Lung (tissue), 12 donors: Measurements from ENCODE around the gene FLT1. TPM values are rescaled to one million over a fixed set of nuclear protein-coding genes. Genes with fewer than 3 reads are reported as not detected.

Experiments
- ATAC-seq: fragments of 200-7000 bp; cut with Tn5 transposase; one replicate; pipeline ENCODE4 v1.9.1; 2020; ENCODE audit warnings: moderate number of reproducible peaks; ENCODE audit not compliant: insufficient read depth, low FRiP score
- DNase-seq, 3 donors: peaks; one replicate each; pipeline ENCODE4 v3.0.0-alpha.2; 2013 to 2017
- H3K27ac ChIP-seq, 2 donors: one replicate each; pipeline ENCODE4 v1.5.1; 2013; ENCODE audit warnings: mild to moderate bottlenecking in 2 of 2, moderate library complexity in 2 of 2, control low read depth in 1 of 2, inconsistent platforms in 1 of 2, low read depth in 1 of 2, low read length in 1 of 2
- H3K27me3 ChIP-seq, 3 donors: one replicate each; pipeline ENCODE4 v1.5.1; 2013; ENCODE audit warnings: low read length in 2 of 3; ENCODE audit not compliant: control insufficient read depth in 3 of 3, insufficient read depth in 3 of 3
- H3K36me3 ChIP-seq, 4 donors: one replicate each; pipeline ENCODE4 v1.5.1; 2013; ENCODE audit warnings: low read length in 4 of 4, mild to moderate bottlenecking in 1 of 4, moderate library complexity in 1 of 4; ENCODE audit not compliant: control insufficient read depth in 4 of 4, insufficient read depth in 4 of 4
- H3K4me1 ChIP-seq, 5 donors: one replicate each; pipeline ENCODE4 v1.5.1; 2013; ENCODE audit warnings: low read length in 5 of 5, mild to moderate bottlenecking in 2 of 5, moderate library complexity in 1 of 5; ENCODE audit not compliant: control insufficient read depth in 5 of 5, insufficient read depth in 5 of 5
- H3K4me3 ChIP-seq: one replicate; pipeline ENCODE4 v1.5.1; 2013; ENCODE audit warnings: mild to moderate bottlenecking, control low read depth, moderate library complexity
- H3K9ac ChIP-seq, 2 donors: one replicate each; pipeline ENCODE4 v1.5.1; 2013; ENCODE audit warnings: low read length in 2 of 2, control low read depth in 1 of 2; ENCODE audit not compliant: insufficient read depth in 1 of 2
- H3K9me3 ChIP-seq, 4 donors: one replicate each; pipeline ENCODE4 v1.5.1; 2013; ENCODE audit warnings: low read length in 3 of 4, mild to moderate bottlenecking in 1 of 4, moderate library complexity in 1 of 4; ENCODE audit not compliant: control insufficient read depth in 4 of 4, insufficient read depth in 3 of 4
- WGBS, 2 donors: extraction: QIAGEN DNeasy Blood & Tissue Kit; methylation state at CpG; one replicate each; pipeline ENCODE4 v1.1.7; 2013; 5-methylcytosine and 5-hydroxymethylcytosine counted together
- polyA plus RNA-seq, 2 donors: library from polyadenylated mRNA; stranded (reverse); fragments of 200-250 nt; gene quantifications; one replicate each; pipeline ENCODE4 v1.2.1, GENCODE V29; 2013
- total RNA-seq, 2 donors: library from RNA; depleted of rRNA in 1 of 2; stranded (reverse); fragments of >200 nt in 1 of 2; gene quantifications; one replicate each; pipeline ENCODE4 v1.2.1, GENCODE V29; 2014 to 2021
- TF ChIP-seq, protein P1 (sequence below): IDR thresholded peaks from 2 replicates; pipeline ENCODE4 v1.5.1; 2012; ENCODE audit warnings: mild to moderate bottlenecking; ENCODE audit errors: control extremely low read depth, extremely low read depth
- donor health status: control.
- donor health status: control.
- donor health status: Bipolar disorder and iron deficiency.
- donor health status: healthy.
- donor health status: DM: yes; HTN: yes; CAD: no.

The FLT1 gene
- total and polyA plus RNA-seq, 4 donors: 4.7 to 71.3 (median 42.2) TPM

DNA sequence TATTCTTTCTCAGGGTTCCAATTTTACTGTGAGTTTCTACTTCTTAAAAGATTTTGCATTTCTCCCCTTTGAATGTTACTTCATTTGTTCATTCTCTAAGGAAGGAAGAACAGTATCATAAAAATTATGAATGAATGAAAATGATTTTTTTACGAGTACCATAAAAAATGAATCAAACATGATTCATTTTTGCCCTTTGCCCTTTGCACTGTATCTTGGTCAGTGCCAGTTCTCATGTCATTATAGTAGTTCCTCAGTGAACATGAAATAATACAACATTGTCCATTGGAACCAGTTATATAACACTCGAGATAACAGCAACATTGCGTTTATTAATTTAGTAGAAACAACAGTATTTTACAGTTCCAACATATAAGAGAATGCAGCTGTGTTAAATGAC lies 28.8 kb downstream of the FLT1 start:
- H3K27ac ChIP-seq: no peak overlapping the region
- no peak overlapping the region for H3K4me3 ChIP-seq
- ATAC-seq (no peak), DNase-seq (no peak)
- 94 to 98% methylated on average over 3 of the region's 3 CpGs for WGBS, 2 donors
- H3K36me3 ChIP-seq: peaks cover 0 to 3% (median 0%) of the 10 kb centered on the region in 4 donors
- no peaks in the 10 kb centered on the region for H3K27me3 ChIP-seq
- H3K4me1 ChIP-seq: no peaks in the 10 kb centered on the region
- H3K9me3 ChIP-seq: no peaks in the 10 kb centered on the region
- TF ChIP-seq, protein P1, sequence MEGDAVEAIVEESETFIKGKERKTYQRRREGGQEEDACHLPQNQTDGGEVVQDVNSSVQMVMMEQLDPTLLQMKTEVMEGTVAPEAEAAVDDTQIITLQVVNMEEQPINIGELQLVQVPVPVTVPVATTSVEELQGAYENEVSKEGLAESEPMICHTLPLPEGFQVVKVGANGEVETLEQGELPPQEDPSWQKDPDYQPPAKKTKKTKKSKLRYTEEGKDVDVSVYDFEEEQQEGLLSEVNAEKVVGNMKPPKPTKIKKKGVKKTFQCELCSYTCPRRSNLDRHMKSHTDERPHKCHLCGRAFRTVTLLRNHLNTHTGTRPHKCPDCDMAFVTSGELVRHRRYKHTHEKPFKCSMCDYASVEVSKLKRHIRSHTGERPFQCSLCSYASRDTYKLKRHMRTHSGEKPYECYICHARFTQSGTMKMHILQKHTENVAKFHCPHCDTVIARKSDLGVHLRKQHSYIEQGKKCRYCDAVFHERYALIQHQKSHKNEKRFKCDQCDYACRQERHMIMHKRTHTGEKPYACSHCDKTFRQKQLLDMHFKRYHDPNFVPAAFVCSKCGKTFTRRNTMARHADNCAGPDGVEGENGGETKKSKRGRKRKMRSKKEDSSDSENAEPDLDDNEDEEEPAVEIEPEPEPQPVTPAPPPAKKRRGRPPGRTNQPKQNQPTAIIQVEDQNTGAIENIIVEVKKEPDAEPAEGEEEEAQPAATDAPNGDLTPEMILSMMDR: no peak
- no peak overlapping the region for H3K9ac ChIP-seq

DNA sequence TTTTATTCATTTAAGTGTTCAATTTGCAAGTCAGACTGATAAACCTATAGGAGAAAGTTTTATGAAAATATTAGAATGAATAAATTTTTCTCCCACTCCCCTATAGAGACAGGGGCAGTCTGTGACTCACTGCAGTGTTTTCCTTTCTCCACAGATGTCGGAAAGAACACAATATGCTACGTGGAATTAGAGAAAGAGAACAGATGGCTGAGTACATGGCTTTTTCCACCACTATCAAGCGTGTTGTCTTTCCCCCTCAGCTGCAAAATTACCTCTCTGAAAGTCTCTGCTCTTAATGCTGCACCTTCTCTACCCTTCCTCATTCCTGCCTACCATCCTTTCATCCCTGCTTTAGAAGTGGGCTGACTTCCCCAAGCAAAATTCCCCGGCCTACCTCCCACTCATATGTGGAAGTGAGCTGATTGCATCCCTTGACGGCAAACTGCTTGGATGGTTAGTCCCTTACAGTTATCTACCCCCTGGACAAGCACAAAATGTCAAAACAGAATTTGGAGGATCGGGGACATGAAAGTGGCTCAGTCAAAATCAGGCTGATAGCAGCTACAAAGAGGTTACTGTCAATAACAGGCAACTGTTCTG lies 30.0 kb downstream of the FLT1 start:
- WGBS, 2 donors: 87% methylated on average over 6 of the region's 6 CpGs
- Histone ChIP-seq H3K4me3 (no peak overlapping the region), H3K27ac (no peak overlapping the region), H3K9me3 (no peaks in the 10 kb centered on the region), H3K27me3 (no peaks in the 10 kb centered on the region), H3K9ac (no peak overlapping the region), H3K4me1 (no peaks in the 10 kb centered on the region), H3K36me3 (peaks cover 0 to 4% (median 0%) of the 10 kb centered on the region in 4 donors)
- TF ChIP-seq, protein P1: no peak
- DNase-seq (no peak), ATAC-seq (no peak)

DNA sequence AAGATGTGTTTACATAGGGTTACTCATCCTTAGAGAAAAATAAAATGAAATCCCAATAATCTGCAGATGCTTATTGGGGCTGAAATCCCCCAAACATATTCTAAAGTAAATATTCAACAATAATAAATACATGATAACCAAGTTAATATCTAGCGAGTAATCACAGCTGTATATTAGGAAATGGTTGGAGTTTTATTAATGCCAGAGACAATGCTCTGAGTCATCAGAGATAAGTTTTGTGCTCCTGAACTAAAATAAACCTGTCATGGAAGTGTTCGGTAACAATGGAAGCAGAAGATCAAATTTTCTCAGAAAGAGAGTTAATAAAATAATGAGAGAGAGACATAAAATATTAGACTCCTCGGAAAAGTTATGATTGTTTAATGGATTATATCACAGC lies 31.4 kb downstream of the FLT1 start:
- Histone ChIP-seq H3K4me3 (no peak overlapping the region), H3K27me3 (no peaks in the 10 kb centered on the region), H3K9ac (no peak overlapping the region), H3K4me1 (peaks cover 0 to 2% (median 0%) of the 10 kb centered on the region in 5 donors), H3K36me3 (peaks cover 0 to 7% (median 0%) of the 10 kb centered on the region in 4 donors), H3K9me3 (no peaks in the 10 kb centered on the region), H3K27ac (no peak overlapping the region)
- 73 to 91% methylated on average over 3 of the region's 3 CpGs for WGBS, 2 donors
- DNase-seq (no peak), ATAC-seq (no peak)
- TF ChIP-seq, protein P1: no peak

DNA sequence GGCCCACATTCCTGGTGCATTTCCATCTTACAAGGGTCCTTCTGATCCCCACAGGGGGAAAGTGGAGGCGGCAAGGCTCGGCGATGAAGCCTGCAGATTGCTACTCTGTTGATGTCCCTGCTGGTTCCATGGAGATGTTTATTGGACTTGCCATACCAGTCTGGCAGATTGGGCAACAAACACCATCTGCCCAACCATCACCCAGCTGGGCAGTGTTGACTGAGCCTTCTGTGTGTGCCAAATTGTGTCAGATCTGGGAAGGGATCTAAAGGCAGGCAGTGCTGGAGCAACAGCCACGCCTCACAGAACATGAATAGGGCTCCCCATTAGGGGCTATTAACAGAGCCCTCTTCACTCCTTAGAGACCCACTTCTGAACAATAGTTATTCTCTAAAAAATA lies 35.0 kb downstream of the FLT1 start:
- WGBS, 2 donors: 92 to 93% methylated on average over 4 of the region's 4 CpGs
- TF ChIP-seq, protein P1: no peak
- H3K4me1 ChIP-seq: peaks cover 0 to 7% (median 0%) of the 10 kb centered on the region in 5 donors

More for the DNA sequence above, 35.0 kb downstream of the FLT1 start:
- H3K9me3 ChIP-seq: no peaks in the 10 kb centered on the region
- ATAC-seq (no peak), DNase-seq (no peak)
- H3K9ac ChIP-seq: no peak overlapping the region
- no peak overlapping the region for H3K27ac ChIP-seq
- H3K4me3 ChIP-seq: no peak overlapping the region
- peaks cover 0 to 6% (median 0%) of the 10 kb centered on the region in 4 donors for H3K36me3 ChIP-seq
- no peaks in the 10 kb centered on the region for H3K27me3 ChIP-seq
